Measurements from ENCODE around the gene GRAMD4. TPM values are rescaled to one million over a fixed set of nuclear protein-coding genes. Genes with fewer than 3 reads are reported as not detected.
"Not testable (repeated sequence)": the region's sequence is repeated elsewhere in the genome, so short reads cannot be mapped to it uniquely, and the experiment has no call there.

The GRAMD4 gene
- total RNA-seq, 5 donors from 2014 or later (not counting 1 experiment from before 2014, with no cell fraction given) = 8.8 to 24.3 (median 22.9) TPM

GRCh38 chr22:46639843-46640242, 19.7 kb downstream of the GRAMD4 start:
- DNase-seq = no peak
- WGBS (ENCODE audit: insufficient coverage) = 93% methylated on average over 11 of the region's 11 CpGs
- no peak for ATAC-seq (replicated peaks in 1 of 4)

GRCh38 chr22:46640293-46641055, 20.3 kb downstream of the GRAMD4 start:
- Histone ChIP-seq H3K36me3 (ENCODE audit: control insufficient read depth in 2 of 2, extremely low read depth in 1 of 2, insufficient read depth in 1 of 2, low read length in 1 of 2) (no peaks in the 10 kb centered on the region), H3K27me3 (replicated peaks in 1 of 2; ENCODE audit: control insufficient read depth in 2 of 2, extremely low read depth in 1 of 2, insufficient read depth in 2 of 2, low read length in 1 of 2) (no peaks in the 10 kb centered on the region), H3K27ac (ENCODE audit: low read length) (no peak overlapping the region), H3K4me1 (ENCODE audit: control insufficient read depth in 1 of 2, extremely low read depth in 1 of 2, insufficient read depth in 2 of 2, low read length in 2 of 2) (no peaks in the 10 kb centered on the region), H3K4me3 (ENCODE audit: control insufficient read depth in 1 of 2, extremely low read depth in 1 of 2, low read length in 1 of 2) (no peak overlapping the region), H3K9me3 (no peaks in the 10 kb centered on the region)
- Mint-ChIP-seq H3K36me3 (peaks cover 13% of the 10 kb centered on the region), H3K4me1 (peaks cover 0 to 22% (median 2%) of the 10 kb centered on the region in 3 donors), H3K27me3 (no peaks in the 10 kb centered on the region), H3K27ac (no peak overlapping the region), H3K9me3 (no peaks in the 10 kb centered on the region), H3K4me3 (no peak overlapping the region)
- POLR2A ChIA-PET = no interaction called here
- CTCF ChIA-PET = no interaction called here
- ATAC-seq (replicated peaks in 1 of 4) (no peak), DNase-seq (no peak)
- 95% methylated on average over 9 of the region's 24 CpGs for WGBS (ENCODE audit: insufficient coverage)

More at GRCh38 chr22:46639843-46640242, 19.7 kb downstream of the GRAMD4 start:
- H3K9me3 ChIP-seq = no peaks in the 10 kb centered on the region
- no peak overlapping the region for H3K27ac Mint-ChIP-seq
- POLR2A ChIA-PET = no interaction called here
- H3K4me3 ChIP-seq (ENCODE audit: control insufficient read depth in 1 of 2, extremely low read depth in 1 of 2, low read length in 1 of 2) = no peak overlapping the region
- H3K4me1 Mint-ChIP-seq = peaks cover 0 to 22% (median 2%) of the 10 kb centered on the region in 3 donors
- no peaks in the 10 kb centered on the region for H3K36me3 ChIP-seq (ENCODE audit: control insufficient read depth in 2 of 2, extremely low read depth in 1 of 2, insufficient read depth in 1 of 2, low read length in 1 of 2)
- no peaks in the 10 kb centered on the region for H3K27me3 ChIP-seq (replicated peaks in 1 of 2; ENCODE audit: control insufficient read depth in 2 of 2, extremely low read depth in 1 of 2, insufficient read depth in 2 of 2, low read length in 1 of 2)
- peaks cover 13% of the 10 kb centered on the region for H3K36me3 Mint-ChIP-seq
- no peaks in the 10 kb centered on the region for H3K4me1 ChIP-seq (ENCODE audit: control insufficient read depth in 1 of 2, extremely low read depth in 1 of 2, insufficient read depth in 2 of 2, low read length in 2 of 2)
- no peak overlapping the region for H3K4me3 Mint-ChIP-seq
- CTCF ChIA-PET = no interaction called here
- H3K27me3 Mint-ChIP-seq = no peaks in the 10 kb centered on the region
- H3K9me3 Mint-ChIP-seq = no peaks in the 10 kb centered on the region
- no peak overlapping the region for H3K27ac ChIP-seq (ENCODE audit: low read length)

- H3K27me3 ChIP-seq (replicated peaks in 1 of 2; ENCODE audit: control insufficient read depth in 2 of 2, extremely low read depth in 1 of 2, insufficient read depth in 2 of 2, low read length in 1 of 2) = no peaks in the 10 kb centered on the region
- H3K27me3 Mint-ChIP-seq = no peaks in the 10 kb centered on the region
- H3K36me3 Mint-ChIP-seq = peaks cover 13% of the 10 kb centered on the region
- no peak overlapping the region for H3K4me3 Mint-ChIP-seq
- WGBS (ENCODE audit: insufficient coverage) = 90% methylated on average over 3 of the region's 7 CpGs
- no peaks in the 10 kb centered on the region for H3K4me1 ChIP-seq (ENCODE audit: control insufficient read depth in 1 of 2, extremely low read depth in 1 of 2, insufficient read depth in 2 of 2, low read length in 2 of 2)
- H3K36me3 ChIP-seq (ENCODE audit: control insufficient read depth in 2 of 2, extremely low read depth in 1 of 2, insufficient read depth in 1 of 2, low read length in 1 of 2) = peaks cover 0 to 5% of the 10 kb centered on the region in 2 donors
- no peak overlapping the region for H3K4me3 ChIP-seq (ENCODE audit: control insufficient read depth in 1 of 2, extremely low read depth in 1 of 2, low read length in 1 of 2)
- no peaks in the 10 kb centered on the region for H3K9me3 Mint-ChIP-seq
- no peak overlapping the region for H3K27ac Mint-ChIP-seq
- ATAC-seq (replicated peaks in 1 of 4) = no peak
- H3K27ac ChIP-seq (ENCODE audit: low read length) = no peak overlapping the region
- POLR2A ChIA-PET = no interaction called here
- no peaks in the 10 kb centered on the region for H3K9me3 ChIP-seq
- CTCF ChIA-PET = no interaction called here
- DNase-seq = no peak
- peaks cover 0 to 22% (median 2%) of the 10 kb centered on the region in 3 donors for H3K4me1 Mint-ChIP-seq
Observed at GRCh38 chr22:46641811-46642266, 21.7 kb downstream of the GRAMD4 start.

GRCh38 chr22:46642840-46643480, 22.8 kb downstream of the GRAMD4 start:
- POLR2A ChIA-PET = not testable (repeated sequence)

GRCh38 chr22:46646531-46647215, 26.5 kb downstream of the GRAMD4 start:
- WGBS (ENCODE audit: insufficient coverage) = 98% methylated on average over 5 of the region's 10 CpGs

More at GRCh38 chr22:46642840-46643480, 22.8 kb downstream of the GRAMD4 start:
- H3K36me3 ChIP-seq (ENCODE audit: control insufficient read depth in 2 of 2, extremely low read depth in 1 of 2, insufficient read depth in 1 of 2, low read length in 1 of 2); H3K4me3 Mint-ChIP-seq; DNase-seq; H3K27me3 ChIP-seq (replicated peaks in 1 of 2; ENCODE audit: control insufficient read depth in 2 of 2, extremely low read depth in 1 of 2, insufficient read depth in 2 of 2, low read length in 1 of 2); H3K27me3 Mint-ChIP-seq; CTCF ChIA-PET; H3K9me3 Mint-ChIP-seq; H3K4me3 ChIP-seq (ENCODE audit: control insufficient read depth in 1 of 2, extremely low read depth in 1 of 2, low read length in 1 of 2); ATAC-seq (replicated peaks in 1 of 4); H3K27ac ChIP-seq (ENCODE audit: low read length); H3K27ac Mint-ChIP-seq; H3K4me1 ChIP-seq (ENCODE audit: control insufficient read depth in 1 of 2, extremely low read depth in 1 of 2, insufficient read depth in 2 of 2, low read length in 2 of 2); H3K9me3 ChIP-seq: not testable (repeated sequence)
- H3K4me1 Mint-ChIP-seq = peaks cover 0 to 22% (median 2%) of the 10 kb centered on the region in 3 donors
- H3K36me3 Mint-ChIP-seq = peaks cover 13% of the 10 kb centered on the region
- WGBS (ENCODE audit: insufficient coverage) = 97% methylated on average over 5 of the region's 5 CpGs

GRCh38 chr22:46648225-46648820, 28.1 kb downstream of the GRAMD4 start:
- H3K4me3 ChIP-seq (ENCODE audit: control insufficient read depth in 1 of 2, extremely low read depth in 1 of 2, low read length in 1 of 2); H3K27ac Mint-ChIP-seq; H3K27me3 ChIP-seq (replicated peaks in 1 of 2; ENCODE audit: control insufficient read depth in 2 of 2, extremely low read depth in 1 of 2, insufficient read depth in 2 of 2, low read length in 1 of 2); H3K36me3 ChIP-seq (ENCODE audit: control insufficient read depth in 2 of 2, extremely low read depth in 1 of 2, insufficient read depth in 1 of 2, low read length in 1 of 2); ATAC-seq (replicated peaks in 1 of 4); DNase-seq; H3K27ac ChIP-seq (ENCODE audit: low read length); H3K9me3 ChIP-seq; H3K27me3 Mint-ChIP-seq; POLR2A ChIA-PET; H3K4me3 Mint-ChIP-seq; H3K9me3 Mint-ChIP-seq; H3K36me3 Mint-ChIP-seq: not testable (repeated sequence)
- 91% methylated on average over 2 of the region's 2 CpGs for WGBS (ENCODE audit: insufficient coverage)
- peaks cover 0 to 10% of the 10 kb centered on the region in 2 experiments for H3K4me1 ChIP-seq (ENCODE audit: control insufficient read depth in 1 of 2, extremely low read depth in 1 of 2, insufficient read depth in 2 of 2, low read length in 2 of 2)
- CTCF ChIA-PET = interaction anchor here in 1 of 2 donors (0.6 kb wide), 1 partner anchor 23 kb away, joined by 7 read pairs; no protein-coding TSS in a partner anchor
- peaks cover 8 to 27% (median 17%) of the 10 kb centered on the region in 3 donors for H3K4me1 Mint-ChIP-seq

More at GRCh38 chr22:46646531-46647215, 26.5 kb downstream of the GRAMD4 start:
- H3K27ac ChIP-seq (ENCODE audit: low read length) = no peak overlapping the region
- H3K27me3 ChIP-seq (replicated peaks in 1 of 2; ENCODE audit: control insufficient read depth in 2 of 2, extremely low read depth in 1 of 2, insufficient read depth in 2 of 2, low read length in 1 of 2) = no peaks in the 10 kb centered on the region
- H3K4me3 Mint-ChIP-seq = no peak overlapping the region
- ATAC-seq (replicated peaks in 1 of 4) = no peak
- no peaks in the 10 kb centered on the region for H3K27me3 Mint-ChIP-seq
- H3K9me3 ChIP-seq = no peaks in the 10 kb centered on the region
- peaks cover 0 to 6% (median 0%) of the 10 kb centered on the region in 3 donors for H3K9me3 Mint-ChIP-seq
- H3K27ac Mint-ChIP-seq = no peak overlapping the region
- POLR2A ChIA-PET = no interaction called here
- peaks cover 0 to 5% of the 10 kb centered on the region in 2 donors for H3K36me3 ChIP-seq (ENCODE audit: control insufficient read depth in 2 of 2, extremely low read depth in 1 of 2, insufficient read depth in 1 of 2, low read length in 1 of 2)
- H3K4me1 Mint-ChIP-seq = peaks cover 0 to 25% (median 6%) of the 10 kb centered on the region in 3 donors
- no peaks in the 10 kb centered on the region for H3K4me1 ChIP-seq (ENCODE audit: control insufficient read depth in 1 of 2, extremely low read depth in 1 of 2, insufficient read depth in 2 of 2, low read length in 2 of 2)
- no peak overlapping the region for H3K4me3 ChIP-seq (ENCODE audit: control insufficient read depth in 1 of 2, extremely low read depth in 1 of 2, low read length in 1 of 2)
- no peak for DNase-seq
- CTCF ChIA-PET = no interaction called here
- H3K36me3 Mint-ChIP-seq = peaks cover 10% of the 10 kb centered on the region

Measured in T-cell (primary cell).